A549 (cell line): ENCODE data around the gene SET. TPM values are rescaled to one million over a fixed set of nuclear protein-coding genes. Genes with fewer than 3 reads are reported as not detected.

Source experiments
- ATAC-seq, 2 experiments: fragments of 200-7000 bp in 1 of 2; fragments of >200 bp in 1 of 2; cut with Nextera tagmentation in 1 of 2; cut with Tn5 transposase in 1 of 2; 3 replicates each; pipeline versions ENCODE4 v1.8.0 to v1.9.1; 2018 to 2020; ENCODE audit warnings: mild to moderate bottlenecking in 1 of 2, moderate library complexity in 1 of 2
- CTCF ChIA-PET: fragments of 300-600 bp; sonication (Branson Sonifier 250); formaldehyde crosslinking; extraction: SDS; loops from one replicate; lab custom pipeline; 2021; ENCODE audit warnings: antibody characterized with exemption, inconsistent platforms; lab: Yijun Ruan, JAX
- POLR2A ChIA-PET: fragments of 350-600 bp; formaldehyde crosslinking; extraction: SDS; loops from one replicate; lab custom pipeline; 2021; ENCODE audit warnings: antibody characterized with exemption, inconsistent platforms; lab: Yijun Ruan, JAX
- DNase-seq, 2 experiments: peaks; one replicate each; pipeline versions ENCODE4 v3.0.0 to v3.0.0-alpha.2; 2011 to 2016; ENCODE audit warnings: low read depth in 1 of 2, low spot score in 1 of 2
- FAIRE-seq: peaks from 2 replicates; lab custom pipeline; 2011; peaks lifted over from hg19 to GRCh38; lab: Jason Lieb, UNC
- H3K27ac ChIP-seq, 2 experiments: fragments of >200 bp; sonication (Bioruptor Twin); formaldehyde crosslinking; 3 replicates each; pipeline ENCODE4 v1.5.1; 2016 to 2017
- H3K4me1 ChIP-seq: fragments of >200 bp; sonication (Bioruptor Twin); formaldehyde crosslinking; 3 replicates; pipeline ENCODE4 v1.6.1; 2016
- H3K4me2 ChIP-seq: fragments of >200 bp; sonication (Bioruptor Twin); formaldehyde crosslinking; 3 replicates; pipeline ENCODE4 v1.6.1; 2016
- H3K4me3 ChIP-seq: fragments of >200 bp; sonication (Bioruptor Twin); formaldehyde crosslinking; 3 replicates; pipeline ENCODE4 v1.5.1; 2016
- H3K9me3 ChIP-seq: fragments of >200 bp; sonication (Bioruptor Twin); formaldehyde crosslinking; 3 replicates; pipeline ENCODE4 v1.6.1; 2016
- CBX8 ChIP-seq: fragments of 200-600 bp; sonication (generic); IDR thresholded peaks from 2 replicates; pipeline ENCODE4 v1.6.1; 2016
- CHD4 ChIP-seq: fragments of 200-600 bp; sonication (generic); IDR thresholded peaks from 2 replicates; pipeline ENCODE4 v1.6.1; 2016; ENCODE audit warnings: antibody characterized with exemption, mild to moderate bottlenecking, borderline replicate concordance
- EP300 ChIP-seq, 2 experiments: fragments of >200 bp; sonication (Bioruptor Twin); formaldehyde crosslinking; IDR thresholded peaks; 2 replicates in 1 of 2; 3 replicates in 1 of 2; pipeline ENCODE4 v1.6.1; 2016 to 2017
- FOSB ChIP-seq: fragments of 250-450 bp; sonication (Bioruptor Pico); IDR thresholded peaks from 2 replicates; pipeline ENCODE4 v1.5.0; 2020; ENCODE audit warnings: mild to moderate bottlenecking, moderate library complexity
- FOSL2 ChIP-seq, 2 experiments: fragments of 450-650 bp in 1 of 2; fragments of >200 bp in 1 of 2; sonication (Bioruptor Twin) in 1 of 2; formaldehyde crosslinking; IDR thresholded peaks; 2 replicates each; pipeline versions ENCODE4 v1.5.0 to v1.6.1; 2016 to 2020; ENCODE audit warnings: mild to moderate bottlenecking in 1 of 2, moderate library complexity in 1 of 2
- FOXS1 ChIP-seq: fragments of 250-450 bp; sonication (Bioruptor Pico); IDR thresholded peaks from 2 replicates; pipeline ENCODE4 v1.5.0; 2020; ENCODE audit warnings: mild to moderate bottlenecking, moderate library complexity
- GATA3 ChIP-seq: IDR thresholded peaks from 2 replicates; pipeline ENCODE4 v1.6.1; 2012; ENCODE audit warnings: borderline replicate concordance
- JUNB ChIP-seq: fragments of >200 bp; sonication (Bioruptor Twin); formaldehyde crosslinking; IDR thresholded peaks from 2 replicates; pipeline ENCODE4 v1.6.1; 2016
- MAZ ChIP-seq: fragments of 150-350 bp; IDR thresholded peaks from 2 replicates; pipeline ENCODE4 v1.6.1; 2014; ENCODE audit warnings: antibody characterized with exemption, low read depth, low read length, borderline replicate concordance
- NPAS2 ChIP-seq: fragments of 250-450 bp; sonication (Bioruptor Pico); IDR thresholded peaks from 2 replicates; pipeline ENCODE4 v1.8.0; 2022; ENCODE audit warnings: mild to moderate bottlenecking, moderate library complexity, borderline replicate concordance
- RARB ChIP-seq: fragments of 250-450 bp; sonication (Bioruptor Pico); IDR thresholded peaks from 2 replicates; pipeline ENCODE4 v1.8.0; 2021; ENCODE audit warnings: mild to moderate bottlenecking, moderate library complexity
- RCOR1 ChIP-seq: fragments of 150-350 bp; IDR thresholded peaks from 2 replicates; pipeline ENCODE4 v1.6.1; 2014; ENCODE audit warnings: antibody characterized with exemption, low read length, low read depth
- RNF2 ChIP-seq: fragments of 200-600 bp; sonication (generic); IDR thresholded peaks from 2 replicates; pipeline ENCODE4 v1.6.1; 2016; ENCODE audit warnings: low read depth, mild to moderate bottlenecking, antibody characterized with exemption, moderate library complexity, borderline replicate concordance
- SREBF2 ChIP-seq: fragments of 450-650 bp; IDR thresholded peaks from 2 replicates; pipeline ENCODE4 v1.6.1; 2014; ENCODE audit warnings: mild to moderate bottlenecking, moderate library complexity
- whole genome bisulfite sequencing: methylation state at CpG from one replicate; pipeline ENCODE4 v1.1.6; 2017; ENCODE audit errors: missing lambda C conversion rate; 5-methylcytosine and 5-hydroxymethylcytosine counted together
- polyA plus RNA-seq, 4 experiments: library from polyadenylated mRNA; depleted of rRNA in 3 of 4; stranded (reverse); fragments of >200 nt; fragmentation: RNase III in 1 of 4; extraction: RNeasy Plus Mini Kit Qiagen cat#74134 plus additional on column Dnase treatment in 1 of 4; gene quantifications; 2 replicates in 3 of 4; 3 replicates in 1 of 4; pipeline ENCODE4 v1.2.3, GENCODE V29; 2011 to 2017
- TF ChIP-seq, protein P1 (sequence below): fragments of 250-450 bp; sonication (Bioruptor Pico); IDR thresholded peaks from 2 replicates; pipeline ENCODE4 v1.5.0; 2020; ENCODE audit warnings: low read depth, mild to moderate bottlenecking, moderate library complexity
- TF ChIP-seq, protein P2 (sequence below): IDR thresholded peaks from 2 replicates; pipeline ENCODE4 v1.6.1; 2012
- TF ChIP-seq, protein P3 (sequence below): IDR thresholded peaks from 2 replicates; pipeline ENCODE4 v1.6.1; 2012; ENCODE audit warnings: low read depth, borderline replicate concordance
- TF ChIP-seq, protein P4 (sequence below): fragments of 150-350 bp; IDR thresholded peaks from 2 replicates; pipeline ENCODE4 v1.6.1; 2014; ENCODE audit warnings: low read depth, mild to moderate bottlenecking, low read length
- TF ChIP-seq, protein P5 (sequence below): fragments of >200 bp; sonication (Bioruptor Twin); formaldehyde crosslinking; IDR thresholded peaks from 2 replicates; pipeline ENCODE4 v1.6.1; 2016
- TF ChIP-seq, protein P6 (sequence below): fragments of 200-600 bp; sonication (generic); IDR thresholded peaks from 2 replicates; pipeline ENCODE4 v1.6.1; 2016; ENCODE audit warnings: antibody characterized with exemption, mild to moderate bottlenecking, moderate library complexity

Gene SET
- polyA plus RNA-seq, 2 of the 4 experiments (the other 2 are of a cell fraction) = 518 to 538 TPM

DNA sequence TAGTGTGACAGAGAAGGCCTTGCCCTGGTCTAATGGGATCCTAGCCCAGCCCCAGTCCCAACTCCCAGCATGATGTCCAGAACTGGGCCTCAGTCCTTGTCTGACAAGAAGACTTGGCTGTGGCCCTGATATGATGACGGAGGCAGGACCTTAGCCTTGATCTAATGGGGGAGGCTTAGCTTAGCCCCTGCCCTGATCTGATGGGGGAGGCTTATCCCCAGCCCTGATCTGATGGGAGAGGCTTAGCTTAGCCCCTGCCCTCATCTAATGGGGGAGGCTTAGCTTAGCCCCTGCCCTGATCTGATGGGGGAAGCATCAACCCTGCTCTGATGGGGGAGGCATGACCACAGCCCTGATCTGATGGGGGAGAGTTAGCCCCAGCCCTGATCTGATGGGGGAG lies 17.0 kb downstream of the SET start:
- no peaks in the 10 kb centered on the region for H3K9me3 ChIP-seq
- no peak overlapping the region for H3K4me2 ChIP-seq
- no peak for DNase-seq
- H3K4me1 ChIP-seq = peaks cover 9% of the 10 kb centered on the region; the same call in 2 of the 3 replicates
- no peak for FAIRE-seq
- POLR2A ChIA-PET = no interaction called here
- WGBS = 100% methylated on average over 1 of the region's 1 CpG
- TF ChIP-seq, protein P1, sequence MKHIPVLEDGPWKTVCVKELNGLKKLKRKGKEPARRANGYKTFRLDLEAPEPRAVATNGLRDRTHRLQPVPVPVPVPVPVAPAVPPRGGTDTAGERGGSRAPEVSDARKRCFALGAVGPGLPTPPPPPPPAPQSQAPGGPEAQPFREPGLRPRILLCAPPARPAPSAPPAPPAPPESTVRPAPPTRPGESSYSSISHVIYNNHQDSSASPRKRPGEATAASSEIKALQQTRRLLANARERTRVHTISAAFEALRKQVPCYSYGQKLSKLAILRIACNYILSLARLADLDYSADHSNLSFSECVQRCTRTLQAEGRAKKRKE = no peak
- TF ChIP-seq RCOR1 (no peak), GATA3 (no peak), FOSL2 (IDR thresholded peaks at IDR 0.05) (no peak), FOSL2 (CRISPR knock-in tag; IDR thresholded peaks at IDR 0.05) (no peak), CHD4 (no peak), NPAS2 (CRISPR knock-in tag) (no peak), MAZ (no peak), FOSB (CRISPR knock-in tag) (no peak), JUNB (no peak), CBX8 (no peak), RARB (CRISPR knock-in tag) (no peak), RNF2 (no peak), EP300 (IDR thresholded peaks at IDR 0.05) (no peak), FOXS1 (no peak), SREBF2 (no peak)
- TF ChIP-seq, protein P2, sequence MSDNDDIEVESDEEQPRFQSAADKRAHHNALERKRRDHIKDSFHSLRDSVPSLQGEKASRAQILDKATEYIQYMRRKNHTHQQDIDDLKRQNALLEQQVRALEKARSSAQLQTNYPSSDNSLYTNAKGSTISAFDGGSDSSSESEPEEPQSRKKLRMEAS = no peak
- TF ChIP-seq, protein P3, sequence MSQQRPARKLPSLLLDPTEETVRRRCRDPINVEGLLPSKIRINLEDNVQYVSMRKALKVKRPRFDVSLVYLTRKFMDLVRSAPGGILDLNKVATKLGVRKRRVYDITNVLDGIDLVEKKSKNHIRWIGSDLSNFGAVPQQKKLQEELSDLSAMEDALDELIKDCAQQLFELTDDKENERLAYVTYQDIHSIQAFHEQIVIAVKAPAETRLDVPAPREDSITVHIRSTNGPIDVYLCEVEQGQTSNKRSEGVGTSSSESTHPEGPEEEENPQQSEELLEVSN = no peak
- TF ChIP-seq, protein P4, sequence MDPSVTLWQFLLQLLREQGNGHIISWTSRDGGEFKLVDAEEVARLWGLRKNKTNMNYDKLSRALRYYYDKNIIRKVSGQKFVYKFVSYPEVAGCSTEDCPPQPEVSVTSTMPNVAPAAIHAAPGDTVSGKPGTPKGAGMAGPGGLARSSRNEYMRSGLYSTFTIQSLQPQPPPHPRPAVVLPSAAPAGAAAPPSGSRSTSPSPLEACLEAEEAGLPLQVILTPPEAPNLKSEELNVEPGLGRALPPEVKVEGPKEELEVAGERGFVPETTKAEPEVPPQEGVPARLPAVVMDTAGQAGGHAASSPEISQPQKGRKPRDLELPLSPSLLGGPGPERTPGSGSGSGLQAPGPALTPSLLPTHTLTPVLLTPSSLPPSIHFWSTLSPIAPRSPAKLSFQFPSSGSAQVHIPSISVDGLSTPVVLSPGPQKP = no peak
- TF ChIP-seq, protein P5, sequence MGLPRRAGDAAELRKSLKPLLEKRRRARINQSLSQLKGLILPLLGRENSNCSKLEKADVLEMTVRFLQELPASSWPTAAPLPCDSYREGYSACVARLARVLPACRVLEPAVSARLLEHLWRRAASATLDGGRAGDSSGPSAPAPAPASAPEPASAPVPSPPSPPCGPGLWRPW = no peak
- TF ChIP-seq, protein P6, sequence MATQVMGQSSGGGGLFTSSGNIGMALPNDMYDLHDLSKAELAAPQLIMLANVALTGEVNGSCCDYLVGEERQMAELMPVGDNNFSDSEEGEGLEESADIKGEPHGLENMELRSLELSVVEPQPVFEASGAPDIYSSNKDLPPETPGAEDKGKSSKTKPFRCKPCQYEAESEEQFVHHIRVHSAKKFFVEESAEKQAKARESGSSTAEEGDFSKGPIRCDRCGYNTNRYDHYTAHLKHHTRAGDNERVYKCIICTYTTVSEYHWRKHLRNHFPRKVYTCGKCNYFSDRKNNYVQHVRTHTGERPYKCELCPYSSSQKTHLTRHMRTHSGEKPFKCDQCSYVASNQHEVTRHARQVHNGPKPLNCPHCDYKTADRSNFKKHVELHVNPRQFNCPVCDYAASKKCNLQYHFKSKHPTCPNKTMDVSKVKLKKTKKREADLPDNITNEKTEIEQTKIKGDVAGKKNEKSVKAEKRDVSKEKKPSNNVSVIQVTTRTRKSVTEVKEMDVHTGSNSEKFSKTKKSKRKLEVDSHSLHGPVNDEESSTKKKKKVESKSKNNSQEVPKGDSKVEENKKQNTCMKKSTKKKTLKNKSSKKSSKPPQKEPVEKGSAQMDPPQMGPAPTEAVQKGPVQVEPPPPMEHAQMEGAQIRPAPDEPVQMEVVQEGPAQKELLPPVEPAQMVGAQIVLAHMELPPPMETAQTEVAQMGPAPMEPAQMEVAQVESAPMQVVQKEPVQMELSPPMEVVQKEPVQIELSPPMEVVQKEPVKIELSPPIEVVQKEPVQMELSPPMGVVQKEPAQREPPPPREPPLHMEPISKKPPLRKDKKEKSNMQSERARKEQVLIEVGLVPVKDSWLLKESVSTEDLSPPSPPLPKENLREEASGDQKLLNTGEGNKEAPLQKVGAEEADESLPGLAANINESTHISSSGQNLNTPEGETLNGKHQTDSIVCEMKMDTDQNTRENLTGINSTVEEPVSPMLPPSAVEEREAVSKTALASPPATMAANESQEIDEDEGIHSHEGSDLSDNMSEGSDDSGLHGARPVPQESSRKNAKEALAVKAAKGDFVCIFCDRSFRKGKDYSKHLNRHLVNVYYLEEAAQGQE = no peak
- CTCF ChIA-PET = interaction anchor here (1.0 to 4.4 kb wide), 10 partner anchors 9 to 222 kb away, joined by 3 to 14 read pairs (median 5); partner anchors contain the start of gene ENDOG
- H3K4me3 ChIP-seq = no peak overlapping the region
- H3K27ac ChIP-seq = no peak overlapping the region
- ATAC-seq = no peak
